Suppressor macrophage treated with lipopolysaccharide for 1 hour (primary cell): ENCODE results near the gene RAB5B.
"Not testable (repeated sequence)": the region's sequence is repeated elsewhere in the genome, so short reads cannot be mapped to it uniquely, and the experiment has no call there.

ENCODE experiments used
- DNase-seq, 3 donors: peaks; one replicate each; pipeline ENCODE4 v3.0.0-alpha.2; 2020 to 2022

The RAB5B gene

DNA sequence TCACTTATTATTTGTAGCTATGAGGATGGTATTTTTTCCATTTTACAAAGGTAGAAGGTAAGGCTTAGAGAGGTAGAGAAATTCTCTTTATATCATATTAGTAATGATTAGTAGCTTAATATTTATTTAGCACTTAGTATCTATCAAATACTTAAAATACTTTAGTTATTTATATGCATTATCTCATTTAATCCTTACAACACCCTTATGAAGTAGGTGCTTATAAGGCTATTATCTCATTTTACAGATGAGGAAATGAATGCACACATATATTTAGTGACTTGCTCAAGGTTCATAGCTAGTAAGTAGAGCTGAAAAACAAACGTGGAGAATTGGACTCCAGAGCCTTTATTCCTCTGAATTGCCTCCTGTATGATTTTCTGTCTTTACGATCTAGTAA lies 11.0 kb downstream of the RAB5B start:
- DNase-seq: peak in 1 of 3 donors; percentile 28

DNA sequence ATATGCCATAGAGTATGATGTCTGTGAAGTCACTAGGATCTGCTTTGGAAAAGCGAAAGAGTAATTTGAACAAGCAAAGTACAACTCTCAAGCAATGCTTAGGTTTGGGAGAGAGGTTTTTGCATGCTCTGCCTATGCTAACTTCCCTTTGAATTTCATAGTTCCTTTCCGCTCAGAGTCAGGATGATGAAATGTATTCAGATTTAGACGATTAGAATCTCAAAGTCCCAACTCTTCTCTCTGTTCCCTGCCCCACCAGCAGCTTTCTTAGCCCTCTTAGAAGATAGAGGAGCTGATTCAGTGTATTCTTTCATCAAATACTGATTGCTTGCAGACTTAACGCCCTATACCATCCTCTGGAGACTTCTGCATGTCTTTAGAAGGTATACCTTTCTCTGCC lies 11.5 kb downstream of the RAB5B start:
- peak in 2 of 3 donors; percentile 8 to 32 for DNase-seq

- DNase-seq: not testable (repeated sequence)
These were observed 12.1 kb downstream of the RAB5B start for GRCh38 chr12:55985976-55986375.

- no peak for DNase-seq
These were observed 17.2 kb downstream of the RAB5B start for GRCh38 chr12:55991110-55991509.

DNA sequence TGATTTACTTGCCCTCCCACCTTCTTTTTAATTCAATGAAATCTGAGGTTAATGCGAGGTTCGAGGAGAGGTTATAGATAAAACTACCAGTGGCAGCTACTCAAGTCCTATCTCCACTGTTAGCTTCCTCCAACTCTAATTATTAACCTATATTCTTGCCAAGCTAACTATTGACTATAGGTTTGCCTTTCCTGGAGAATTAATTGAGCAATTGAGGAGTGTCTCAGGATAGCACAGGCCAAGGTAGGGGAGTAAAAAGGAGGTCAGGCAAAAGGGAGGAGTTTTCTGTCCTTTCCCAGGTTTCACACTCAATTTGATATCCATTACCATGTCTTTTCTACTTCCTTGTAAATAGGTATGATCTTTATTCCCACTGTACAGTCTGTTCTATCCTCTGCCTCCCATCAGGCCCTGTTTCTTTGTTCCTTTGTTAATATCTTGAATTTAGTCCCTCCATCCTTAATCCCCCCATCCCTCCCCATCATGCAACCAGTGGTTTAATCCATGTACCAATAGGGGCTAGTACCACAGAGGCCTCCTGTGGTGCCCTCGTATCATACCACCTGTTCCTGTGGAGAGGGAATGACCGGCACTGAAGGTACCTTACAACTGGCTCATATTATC lies 19.5 kb downstream of the RAB5B start:
- no peak for DNase-seq

DNA sequence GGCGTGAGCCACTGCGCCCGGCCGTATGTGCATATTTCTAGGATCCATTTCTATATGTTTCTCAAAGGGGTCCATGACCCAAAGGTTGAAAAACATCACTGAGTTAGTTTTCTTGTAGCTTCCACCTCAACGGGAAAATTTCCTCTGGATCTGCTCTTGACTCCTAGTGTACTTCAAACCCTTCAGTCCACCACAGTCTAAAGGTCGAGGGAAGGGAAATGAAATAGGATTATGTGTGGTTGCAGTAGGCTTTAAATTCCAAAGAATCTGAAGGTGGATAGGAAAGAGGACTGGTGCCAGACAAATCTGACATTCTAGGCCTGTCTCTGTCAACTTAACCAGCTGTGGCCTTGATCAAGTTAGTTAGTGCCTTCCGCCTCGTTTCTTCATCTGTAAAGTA lies 21.5 kb downstream of the RAB5B start:
- DNase-seq: no peak

GRCh38 chr12:55996201-55996714 lies 22.4 kb downstream of the RAB5B start:
- DNase-seq: peak; percentile 66 to 80 (median 72)

GRCh38 chr12:55996715-55997534 lies 23.0 kb downstream of the RAB5B start, which contains the start of gene SUOX:
TSS of gene SUOX (plus strand) at chr12:55997276. CDS start at chr12:56002222, 4,946 bp downstream.
- peak; percentile 96 to 97 (median 96) for DNase-seq

DNA sequence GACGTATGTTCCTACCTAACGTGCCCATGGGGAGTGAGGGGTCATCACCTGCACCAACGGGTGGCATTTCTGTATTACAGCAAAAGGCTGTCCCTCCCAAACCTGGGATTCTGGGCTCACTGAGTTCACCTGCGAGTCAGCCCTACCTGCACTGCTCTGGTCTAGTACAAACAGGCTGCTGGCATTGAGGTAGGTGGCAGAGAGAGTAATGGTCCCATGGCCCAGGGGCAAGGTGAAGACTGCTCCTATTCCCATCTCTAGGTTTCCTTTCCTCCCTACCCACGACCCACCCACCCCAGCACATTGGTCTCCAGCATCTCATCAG lies 23.6 kb downstream of the RAB5B start:
- DNase-seq: no peak

GRCh38 chr12:55999522-55999921 lies 25.6 kb downstream of the RAB5B start:
- DNase-seq: not testable (repeated sequence)

DNA sequence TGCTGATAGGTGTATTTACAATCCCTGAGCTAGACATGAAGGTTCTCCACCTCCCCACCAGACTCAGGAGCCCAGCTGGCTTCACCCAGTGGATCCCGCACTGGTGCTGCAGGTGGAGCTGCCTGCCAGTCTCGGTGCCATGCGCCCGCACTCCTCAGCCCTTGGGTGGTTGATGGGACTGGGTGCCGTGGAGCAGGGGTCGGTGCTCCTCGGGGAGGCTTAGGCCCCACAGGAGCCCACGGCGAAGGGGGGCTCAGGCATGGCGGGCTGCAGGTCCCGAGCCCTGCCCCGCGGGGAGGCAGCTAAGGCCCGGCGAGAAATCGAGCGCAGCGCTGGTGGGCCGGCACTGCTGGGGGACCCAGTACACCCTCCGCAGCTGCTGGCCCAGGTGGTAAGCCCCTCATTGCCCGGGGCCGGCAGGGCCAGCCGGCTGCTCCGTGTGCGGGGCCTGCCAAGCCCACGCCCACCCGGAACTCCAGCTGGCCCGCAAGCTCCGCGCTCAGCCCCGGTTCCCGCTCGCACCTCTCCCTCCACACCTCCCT lies 26.2 kb downstream of the RAB5B start:
- DNase-seq: not testable (repeated sequence)

- DNase-seq: no peak
These were observed 27.7 kb downstream of the RAB5B start for GRCh38 chr12:56001487-56002100.

- DNase-seq: peak; percentile 68 to 75 (median 70)
These were observed 29.5 kb downstream of the RAB5B start for GRCh38 chr12:56003376-56003775.

GRCh38 chr12:56004211-56004610 lies 30.3 kb downstream of the RAB5B start:
- no peak for DNase-seq

DNA sequence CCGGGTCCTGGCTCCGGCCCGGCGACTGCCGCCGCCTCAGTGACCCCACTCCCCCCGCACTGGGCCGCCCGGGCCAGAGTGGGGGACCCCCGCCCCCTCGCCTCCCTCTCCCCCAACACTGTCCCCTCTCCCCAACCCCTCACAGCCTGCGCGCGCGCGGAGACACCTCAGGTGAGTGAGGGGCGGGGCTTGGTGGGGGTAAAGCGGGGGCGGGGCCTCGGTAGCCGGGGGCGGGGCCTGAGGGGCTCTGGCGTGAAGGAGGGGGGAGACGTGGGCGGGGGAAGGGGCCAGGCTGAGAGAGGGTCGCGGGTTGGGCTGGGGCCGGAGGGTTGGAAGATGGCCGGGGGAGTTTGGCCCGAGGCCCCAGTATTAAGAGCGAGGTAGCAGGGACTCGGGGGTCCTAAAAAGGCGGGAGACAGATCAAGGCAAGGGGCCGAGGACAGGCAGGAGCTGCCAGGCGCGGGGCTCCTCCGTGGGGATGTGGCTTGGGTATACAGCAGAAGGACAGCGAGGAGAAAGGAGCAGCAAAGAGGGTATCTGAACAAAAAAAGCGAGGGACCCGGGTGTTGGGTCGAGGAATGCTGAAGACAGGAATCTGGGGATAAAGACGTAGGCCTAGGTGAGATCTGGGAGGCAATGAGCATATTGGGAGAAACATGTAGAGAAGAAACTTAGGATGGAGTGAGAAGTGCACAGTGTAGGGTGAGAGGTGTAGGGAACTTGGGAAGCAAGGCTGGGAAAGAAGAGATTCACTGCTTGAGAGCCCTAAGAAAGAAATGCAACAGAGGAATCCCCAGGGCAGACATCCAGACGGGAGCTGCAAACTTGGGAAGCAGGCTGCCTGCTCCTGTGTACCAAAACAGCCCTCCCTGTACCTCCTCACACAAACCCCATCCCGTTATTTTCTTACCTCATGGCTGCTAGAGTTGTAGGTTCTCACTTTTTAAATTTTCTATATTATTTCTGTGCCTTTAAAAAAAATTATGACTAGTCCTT lies 34.0 kb downstream of the RAB5B start:
- peak in 1 of 3 donors; percentile 40 for DNase-seq

- no peak for DNase-seq
These were observed 36.3 kb downstream of the RAB5B start for GRCh38 chr12:56010111-56010570.

GRCh38 chr12:56011509-56012090 lies 37.7 kb downstream of the RAB5B start:
- DNase-seq: no peak

- DNase-seq: no peak
These were observed 39.6 kb downstream of the RAB5B start for GRCh38 chr12:56013482-56013881.

DNA sequence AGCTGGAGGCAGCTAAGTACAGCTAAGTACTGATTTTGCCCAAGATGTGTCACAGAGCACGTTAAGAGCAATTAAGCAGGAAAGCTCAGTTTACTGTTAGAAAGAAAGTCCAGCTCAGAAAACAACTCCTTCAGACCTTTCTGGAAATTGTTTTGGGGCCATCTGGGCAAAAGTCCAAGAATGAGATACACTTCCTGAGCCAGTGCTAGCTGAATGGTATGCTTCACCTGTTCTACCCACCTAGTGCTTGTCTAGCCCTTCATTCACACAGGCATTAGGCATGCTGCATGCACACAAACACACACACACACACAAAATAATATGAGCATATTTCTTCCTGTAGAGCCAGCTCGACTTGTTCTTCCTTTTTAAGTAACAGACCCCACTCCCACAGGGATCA lies 40.3 kb downstream of the RAB5B start:
- no peak for DNase-seq

- no peak for DNase-seq
These were observed 43.3 kb downstream of the RAB5B start for GRCh38 chr12:56017181-56017580.

- no peak for DNase-seq
These were observed 44.5 kb downstream of the RAB5B start for GRCh38 chr12:56018356-56018755.
